HEK293 (cell line): ENCODE data around the gene SNX8.

ENCODE experiments used
- CTCF ChIA-PET: fragments of 350-600 bp; formaldehyde crosslinking; extraction: SDS; loops from one replicate; lab custom pipeline; 2021; ENCODE audit warnings: antibody characterized with exemption; lab: Yijun Ruan, JAX
- POLR2A ChIA-PET: fragments of 300-600 bp; formaldehyde crosslinking; extraction: SDS; loops from one replicate; lab custom pipeline; 2020; ENCODE audit warnings: antibody characterized with exemption, inconsistent platforms; lab: Yijun Ruan, JAX
- H3K27ac ChIP-seq: fragments of 200-500 bp; sonication (Bioruptor generic); 2 replicates; pipeline ENCODE4 v1.5.1; 2014; ENCODE audit warnings: low read depth, low read length, control low read depth, inconsistent platforms; ENCODE audit errors: extremely low read depth
- H3K36me3 ChIP-seq, 2 experiments: fragments of 200-500 bp in 1 of 2; sonication (Bioruptor generic) in 1 of 2; 1 replicate in 1 of 2; 2 replicates in 1 of 2; pipeline ENCODE4 v1.5.1; 2014 to 2017; ENCODE audit warnings: inconsistent platforms in 2 of 2, low read length in 2 of 2; ENCODE audit not compliant: control insufficient read depth in 2 of 2, insufficient read depth in 1 of 2
- H3K4me1 ChIP-seq: fragments of 200-500 bp; sonication (Bioruptor generic); 2 replicates; pipeline ENCODE4 v1.5.1; 2014; ENCODE audit warnings: mild to moderate bottlenecking, low read length, inconsistent platforms; ENCODE audit not compliant: control insufficient read depth, insufficient read depth
- H3K4me3 ChIP-seq: 2 replicates; pipeline ENCODE4 v1.5.1; 2011; ENCODE audit warnings: low read depth, mild to moderate bottlenecking, control low read depth, low read length, moderate library complexity
- H3K9me3 ChIP-seq: fragments of 200-500 bp; sonication (Bioruptor generic); 2 replicates; pipeline ENCODE4 v1.5.1; 2014; ENCODE audit warnings: low read depth, low read length, inconsistent platforms; ENCODE audit not compliant: control insufficient read depth, insufficient read depth
- GLI4 ChIP-seq: fragments of 450-650 bp; formaldehyde crosslinking; IDR thresholded peaks from 2 replicates; pipeline ENCODE4 v1.5.1; 2016; ENCODE audit warnings: missing biosample characterization, missing genetic modification characterization
- MEIS1 ChIP-seq: sonication (generic); formaldehyde crosslinking; IDR thresholded peaks from 2 replicates; pipeline ENCODE4 v1.8.1; 2022; ENCODE audit warnings: missing genetic modification reagents, mild to moderate bottlenecking, borderline replicate concordance
- RBAK ChIP-seq: fragments of 450-650 bp; formaldehyde crosslinking; IDR thresholded peaks from 2 replicates; pipeline ENCODE4 v1.5.1; 2016; ENCODE audit warnings: missing biosample characterization, missing genetic modification characterization
- SALL2 ChIP-seq: fragments of 450-650 bp; formaldehyde crosslinking; IDR thresholded peaks from 2 replicates; pipeline ENCODE4 v1.5.0; 2017; ENCODE audit warnings: missing biosample characterization, mild to moderate bottlenecking, missing genetic modification characterization, borderline replicate concordance
- SCRT1 ChIP-seq: fragments of 450-650 bp; formaldehyde crosslinking; IDR thresholded peaks from 2 replicates; pipeline ENCODE4 v1.5.1; 2016; ENCODE audit warnings: missing biosample characterization, missing genetic modification characterization, borderline replicate concordance
- SETDB1 ChIP-seq: IDR thresholded peaks from one replicate; pipeline ENCODE4 v1.6.1; 2017; ENCODE audit warnings: mild to moderate bottlenecking, low read length, moderate library complexity, mixed read lengths; ENCODE audit not compliant: insufficient read length
- YY2 ChIP-seq: fragments of 450-650 bp; formaldehyde crosslinking; IDR thresholded peaks from 2 replicates; pipeline ENCODE4 v1.5.1; 2016; ENCODE audit warnings: missing biosample characterization, missing genetic modification characterization
- ZBTB26 ChIP-seq: fragments of 450-650 bp; formaldehyde crosslinking; optimal IDR thresholded peaks from 2 replicates; pipeline ENCODE3; 2016; ENCODE audit warnings: missing biosample characterization, mild to moderate bottlenecking, missing genetic modification characterization
- ZBTB49 ChIP-seq: fragments of 450-650 bp; formaldehyde crosslinking; IDR thresholded peaks from 2 replicates; pipeline ENCODE4 v1.5.1; 2016; ENCODE audit warnings: missing biosample characterization, missing genetic modification characterization, low read depth
- ZBTB7A ChIP-seq: fragments of 450-650 bp; formaldehyde crosslinking; IDR thresholded peaks from 2 replicates; pipeline ENCODE4 v1.5.1; 2016; ENCODE audit warnings: low read depth, missing biosample characterization, missing genetic modification characterization
- ZNF169 ChIP-seq: fragments of 450-650 bp; formaldehyde crosslinking; IDR thresholded peaks from 2 replicates; pipeline ENCODE4 v1.5.1; 2016; ENCODE audit warnings: missing biosample characterization, missing genetic modification characterization
- ZNF23 ChIP-seq: fragments of 450-650 bp; formaldehyde crosslinking; IDR thresholded peaks from 2 replicates; pipeline ENCODE4 v1.5.1; 2016; ENCODE audit warnings: missing biosample characterization, missing genetic modification characterization, borderline replicate concordance
- ZNF416 ChIP-seq: fragments of 450-650 bp; formaldehyde crosslinking; IDR thresholded peaks from 2 replicates; pipeline ENCODE4 v1.5.1; 2016; ENCODE audit warnings: missing biosample characterization, missing genetic modification characterization
- ZNF48 ChIP-seq: fragments of 450-650 bp; formaldehyde crosslinking; IDR thresholded peaks from 2 replicates; pipeline ENCODE4 v1.5.1; 2016; ENCODE audit warnings: missing biosample characterization, missing genetic modification characterization
- ZNF521 ChIP-seq: fragments of 450-650 bp; formaldehyde crosslinking; IDR thresholded peaks from 2 replicates; pipeline ENCODE4 v1.5.1; 2017; ENCODE audit warnings: missing biosample characterization, mild to moderate bottlenecking, missing genetic modification characterization
- ZNF610 ChIP-seq: fragments of 450-650 bp; formaldehyde crosslinking; IDR thresholded peaks from 2 replicates; pipeline ENCODE4 v1.5.1; 2016; ENCODE audit warnings: missing biosample characterization, missing genetic modification characterization, borderline replicate concordance
- ZNF621 ChIP-seq: fragments of 450-650 bp; formaldehyde crosslinking; IDR thresholded peaks from 2 replicates; pipeline ENCODE4 v1.5.1; 2017; ENCODE audit warnings: missing biosample characterization, missing genetic modification characterization
- ZNF707 ChIP-seq: fragments of 450-650 bp; formaldehyde crosslinking; IDR thresholded peaks from 2 replicates; pipeline ENCODE4 v1.5.1; 2016; ENCODE audit warnings: missing biosample characterization, missing genetic modification characterization
- ZNF776 ChIP-seq: fragments of 450-650 bp; formaldehyde crosslinking; IDR thresholded peaks from 2 replicates; pipeline ENCODE4 v1.5.0; 2017; ENCODE audit warnings: missing biosample characterization, missing genetic modification characterization, borderline replicate concordance
- ZNF777 ChIP-seq: fragments of 450-650 bp; formaldehyde crosslinking; IDR thresholded peaks from 2 replicates; pipeline ENCODE4 v1.5.1; 2017; ENCODE audit warnings: missing biosample characterization, missing genetic modification characterization, borderline replicate concordance
- TF ChIP-seq, protein P1 (sequence below): fragments of 450-650 bp; formaldehyde crosslinking; IDR thresholded peaks from 2 replicates; pipeline ENCODE4 v1.5.1; 2016; ENCODE audit warnings: missing biosample characterization, missing genetic modification characterization, low read depth
- TF ChIP-seq, protein P2 (sequence below): fragments of 450-650 bp; formaldehyde crosslinking; IDR thresholded peaks from 2 replicates; pipeline ENCODE4 v1.5.1; 2016; ENCODE audit warnings: missing biosample characterization, missing genetic modification characterization
- TF ChIP-seq, protein P3 (sequence below): fragments of 450-650 bp; formaldehyde crosslinking; IDR thresholded peaks from 2 replicates; pipeline ENCODE4; 2016; ENCODE audit warnings: missing biosample characterization, missing genetic modification characterization

The SNX8 gene

DNA sequence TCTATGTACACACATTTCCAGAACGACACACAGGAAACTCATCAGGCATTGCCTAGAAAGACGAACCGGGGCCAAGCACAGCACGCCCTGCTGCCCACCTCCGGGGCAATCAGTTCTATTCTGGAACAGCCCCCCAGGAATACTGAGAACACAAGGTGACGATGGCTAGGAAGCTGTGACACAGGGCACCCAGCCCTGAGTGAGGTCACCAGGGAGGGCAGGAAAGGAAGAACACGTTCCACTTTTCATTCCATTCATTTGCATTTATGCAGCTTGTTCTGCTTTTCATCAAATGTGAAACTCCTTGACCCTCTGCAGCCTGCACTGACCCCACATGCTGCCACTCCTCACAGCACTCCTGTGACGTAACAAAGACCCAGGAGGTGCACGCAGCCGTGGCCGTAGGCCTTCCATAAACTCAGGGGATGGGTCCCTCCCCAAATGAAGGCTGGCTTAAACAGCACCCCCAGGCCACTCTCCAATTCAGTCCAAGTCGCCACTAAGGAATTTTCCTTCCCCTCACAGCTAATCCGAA is 110.4 kb downstream of the SNX8 start (continued):
- no peak for TF ChIP-seq SALL2 (tag by site-specific recombination)
- TF ChIP-seq, protein P1, sequence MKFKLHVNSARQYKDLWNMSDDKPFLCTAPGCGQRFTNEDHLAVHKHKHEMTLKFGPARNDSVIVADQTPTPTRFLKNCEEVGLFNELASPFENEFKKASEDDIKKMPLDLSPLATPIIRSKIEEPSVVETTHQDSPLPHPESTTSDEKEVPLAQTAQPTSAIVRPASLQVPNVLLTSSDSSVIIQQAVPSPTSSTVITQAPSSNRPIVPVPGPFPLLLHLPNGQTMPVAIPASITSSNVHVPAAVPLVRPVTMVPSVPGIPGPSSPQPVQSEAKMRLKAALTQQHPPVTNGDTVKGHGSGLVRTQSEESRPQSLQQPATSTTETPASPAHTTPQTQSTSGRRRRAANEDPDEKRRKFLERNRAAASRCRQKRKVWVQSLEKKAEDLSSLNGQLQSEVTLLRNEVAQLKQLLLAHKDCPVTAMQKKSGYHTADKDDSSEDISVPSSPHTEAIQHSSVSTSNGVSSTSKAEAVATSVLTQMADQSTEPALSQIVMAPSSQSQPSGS (tag by site-specific recombination) = no peak
- TF ChIP-seq ZNF610 (tag by site-specific recombination) = no peak
- TF ChIP-seq, protein P2, sequence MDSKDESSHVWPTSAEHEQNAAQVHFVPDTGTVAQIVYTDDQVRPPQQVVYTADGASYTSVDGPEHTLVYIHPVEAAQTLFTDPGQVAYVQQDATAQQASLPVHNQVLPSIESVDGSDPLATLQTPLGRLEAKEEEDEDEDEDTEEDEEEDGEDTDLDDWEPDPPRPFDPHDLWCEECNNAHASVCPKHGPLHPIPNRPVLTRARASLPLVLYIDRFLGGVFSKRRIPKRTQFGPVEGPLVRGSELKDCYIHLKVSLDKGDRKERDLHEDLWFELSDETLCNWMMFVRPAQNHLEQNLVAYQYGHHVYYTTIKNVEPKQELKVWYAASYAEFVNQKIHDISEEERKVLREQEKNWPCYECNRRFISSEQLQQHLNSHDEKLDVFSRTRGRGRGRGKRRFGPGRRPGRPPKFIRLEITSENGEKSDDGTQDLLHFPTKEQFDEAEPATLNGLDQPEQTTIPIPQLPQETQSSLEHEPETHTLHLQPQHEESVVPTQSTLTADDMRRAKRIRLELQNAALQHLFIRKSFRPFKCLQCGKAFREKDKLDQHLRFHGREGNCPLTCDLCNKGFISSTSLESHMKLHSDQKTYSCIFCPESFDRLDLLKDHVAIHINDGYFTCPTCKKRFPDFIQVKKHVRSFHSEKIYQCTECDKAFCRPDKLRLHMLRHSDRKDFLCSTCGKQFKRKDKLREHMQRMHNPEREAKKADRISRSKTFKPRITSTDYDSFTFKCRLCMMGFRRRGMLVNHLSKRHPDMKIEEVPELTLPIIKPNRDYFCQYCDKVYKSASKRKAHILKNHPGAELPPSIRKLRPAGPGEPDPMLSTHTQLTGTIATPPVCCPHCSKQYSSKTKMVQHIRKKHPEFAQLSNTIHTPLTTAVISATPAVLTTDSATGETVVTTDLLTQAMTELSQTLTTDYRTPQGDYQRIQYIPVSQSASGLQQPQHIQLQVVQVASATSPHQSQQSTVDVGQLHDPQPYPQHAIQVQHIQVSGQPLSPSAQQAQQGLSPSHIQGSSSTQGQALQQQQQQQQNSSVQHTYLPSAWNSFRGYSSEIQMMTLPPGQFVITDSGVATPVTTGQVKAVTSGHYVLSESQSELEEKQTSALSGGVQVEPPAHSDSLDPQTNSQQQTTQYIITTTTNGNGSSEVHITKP (tag by site-specific recombination) = no peak
- no peak for TF ChIP-seq SCRT1 (tag by site-specific recombination)
- no peak for TF ChIP-seq SETDB1

- no peaks in the 10 kb centered on the region for H3K4me1 ChIP-seq
- POLR2A ChIA-PET = no interaction called here
- no peak overlapping the region for H3K4me3 ChIP-seq
- TF ChIP-seq RBAK = no peak
- TF ChIP-seq YY2 (tag by site-specific recombination) = no peak
- TF ChIP-seq ZNF777 (tag by site-specific recombination) = no peak
- no peak for TF ChIP-seq ZBTB26 (tag by site-specific recombination)
- no peak for TF ChIP-seq ZNF23 (tag by site-specific recombination)
- TF ChIP-seq ZBTB7A (tag by site-specific recombination) = no peak
- TF ChIP-seq ZNF707 (tag by site-specific recombination) = no peak
- TF ChIP-seq ZNF621 (tag by site-specific recombination) = no peak
- no peak for TF ChIP-seq ZBTB49 (tag by site-specific recombination)
- TF ChIP-seq ZNF776 (tag by site-specific recombination) = no peak
- no peak for TF ChIP-seq ZNF521 (tag by site-specific recombination)
- TF ChIP-seq ZNF48 = no peak
- no peak for TF ChIP-seq MEIS1 (CRISPR knock-in tag)
- no peak for TF ChIP-seq ZNF416 (tag by site-specific recombination)
- TF ChIP-seq, protein P3, sequence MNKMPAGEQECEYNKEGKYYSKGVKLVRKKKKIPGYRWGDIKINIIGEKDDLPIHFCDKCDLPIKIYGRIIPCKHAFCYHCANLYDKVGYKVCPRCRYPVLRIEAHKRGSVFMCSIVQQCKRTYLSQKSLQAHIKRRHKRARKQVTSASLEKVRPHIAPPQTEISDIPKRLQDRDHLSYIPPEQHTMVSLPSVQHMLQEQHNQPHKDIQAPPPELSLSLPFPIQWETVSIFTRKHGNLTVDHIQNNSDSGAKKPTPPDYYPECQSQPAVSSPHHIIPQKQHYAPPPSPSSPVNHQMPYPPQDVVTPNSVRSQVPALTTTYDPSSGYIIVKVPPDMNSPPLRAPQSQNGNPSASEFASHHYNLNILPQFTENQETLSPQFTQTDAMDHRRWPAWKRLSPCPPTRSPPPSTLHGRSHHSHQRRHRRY (tag by site-specific recombination) = no peak
- TF ChIP-seq ZNF169 = no peak
- TF ChIP-seq GLI4 (tag by site-specific recombination) = no peak
- no peaks in the 10 kb centered on the region for H3K9me3 ChIP-seq
- H3K36me3 ChIP-seq = peaks cover 7 to 82% of the 10 kb centered on the region in 2 experiments; a peak in 2 of 3 replicates
- H3K27ac ChIP-seq = no peak overlapping the region
- CTCF ChIA-PET = interaction anchor here (1.2 kb wide), 1 partner anchor 22 kb away, joined by 3 read pairs; no protein-coding TSS in a partner anchor
Observed at GRCh38 chr7:2202901-2203765, 111.1 kb downstream of the SNX8 start.
